Head of caudate nucleus (tissue), 42 donors: ENCODE data around the gene SLC25A4.
"Not testable (repeated sequence)": the region's sequence is repeated elsewhere in the genome, so short reads cannot be mapped to it uniquely, and the experiment has no call there.

Experiments used
- DNase-seq, 42 donors: peaks; one replicate each; pipeline versions ENCODE4 v3.0.0 to v3.0.0-alpha.2; 2020 to 2021; ENCODE audit warnings: mixed read lengths in 7 of 42
- intact Hi-C: fragments of 100-400 bp; cut with DNase I; formaldehyde crosslinking; loops from one replicate; pipeline ENCODE4 v1.15.0; 2022

Gene SLC25A4

DNA sequence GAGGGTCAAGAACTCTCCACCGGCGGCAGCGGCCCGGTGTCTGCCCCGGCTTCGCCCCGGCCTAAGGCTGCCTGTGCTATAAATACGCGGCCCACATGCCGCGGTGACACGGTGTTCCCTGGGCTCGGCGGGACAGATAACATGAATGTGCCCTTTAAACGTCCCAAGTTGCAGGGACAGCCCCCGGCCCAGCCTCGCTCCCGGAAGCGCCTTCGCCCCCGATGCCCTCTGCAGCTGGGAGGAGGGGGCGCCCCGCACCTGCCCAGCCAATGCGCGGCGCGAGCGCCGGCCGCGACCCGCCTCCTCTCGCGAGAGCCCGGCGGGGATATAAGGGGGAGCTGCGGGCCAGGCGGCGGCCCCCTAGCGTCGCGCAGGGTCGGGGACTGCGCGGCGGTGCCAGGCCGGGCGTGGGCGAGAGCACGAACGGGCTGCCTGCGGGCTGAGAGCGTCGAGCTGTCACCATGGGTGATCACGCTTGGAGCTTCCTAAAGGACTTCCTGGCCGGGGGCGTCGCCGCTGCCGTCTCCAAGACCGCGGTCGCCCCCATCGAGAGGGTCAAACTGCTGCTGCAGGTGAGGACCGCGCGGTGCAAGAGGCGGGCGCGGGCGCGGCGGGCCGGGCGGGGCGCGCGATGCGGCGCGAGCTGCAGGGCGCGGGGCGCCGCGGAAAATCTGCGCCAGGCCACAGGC lies at the start of gene SLC25A4:
Gene SLC25A4, plus strand, starts transcription at position 355 of the 689 bp plus-strand sequence. Its CDS starts 107 bp downstream, at position 462.
- peak; percentile 78 to 98 (median 94) for DNase-seq
- intact Hi-C loops = loop anchor here (5.0 kb wide), 1 partner anchor 39 kb away; no protein-coding TSS in a partner anchor

GRCh38 chr4:185093603-185094002 lies 49.5 kb upstream of the SLC25A4 start:
- intact Hi-C loops = loop anchor here (2.0 kb wide), 1 partner anchor 55 kb away; no protein-coding TSS in a partner anchor
- no peak for DNase-seq

- peak in 23 of 42 donors; percentile 11 to 81 (median 48) for DNase-seq
- intact Hi-C loops = no loop called here
Measured at GRCh38 chr4:185096032-185096653, 46.9 kb upstream of the SLC25A4 start.

DNA sequence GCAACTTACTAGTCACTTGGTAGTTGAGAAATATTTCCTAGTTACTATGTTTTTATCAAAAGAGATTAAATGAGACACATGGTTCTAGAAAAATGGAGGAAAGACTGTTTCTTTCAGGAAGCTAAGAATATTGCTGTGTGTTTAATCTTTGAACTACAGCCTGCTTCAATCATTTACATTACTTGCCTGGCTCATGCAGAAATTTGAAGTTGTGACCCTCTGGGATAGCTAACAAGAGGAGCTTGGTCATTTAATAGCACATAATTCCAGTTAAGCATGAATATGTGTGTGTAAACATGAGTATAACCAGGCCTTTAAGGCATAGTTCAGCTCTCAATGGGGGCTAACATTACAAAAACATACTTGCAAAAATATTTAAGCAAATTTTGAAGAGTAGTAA lies 44.6 kb upstream of the SLC25A4 start:
- intact Hi-C loops = no loop called here
- no peak for DNase-seq

DNA sequence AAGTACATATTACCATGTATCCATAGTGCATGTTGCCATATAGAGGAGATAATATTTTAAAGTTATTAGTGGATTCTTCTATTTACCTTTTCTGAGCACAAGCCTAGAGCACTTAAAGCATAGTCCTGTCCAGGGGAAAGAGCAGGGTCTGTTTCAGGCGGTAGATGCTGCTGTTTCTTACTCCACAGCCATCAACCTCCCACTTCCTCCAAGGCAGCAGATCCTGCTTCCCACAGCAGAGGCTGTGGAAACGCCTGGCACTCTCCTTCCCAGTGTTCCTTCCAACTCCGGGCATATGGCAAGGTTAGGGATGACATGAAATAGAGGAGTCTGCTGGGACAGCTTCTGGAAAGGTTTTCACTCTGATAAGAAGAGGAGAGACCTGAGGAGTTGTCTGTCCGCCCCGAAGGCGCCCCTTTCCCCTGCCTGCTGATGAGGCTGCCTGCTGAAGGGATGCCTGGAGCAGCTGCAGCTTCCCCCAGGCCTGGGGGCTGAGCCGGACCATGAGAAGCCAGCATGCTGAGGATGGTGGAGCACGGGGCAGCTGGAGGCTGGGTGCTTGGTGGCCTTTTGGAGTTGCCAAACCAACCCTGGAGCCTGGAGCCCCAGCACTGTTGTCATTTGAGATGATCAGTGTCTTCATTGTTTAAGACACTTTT lies 43.9 kb upstream of the SLC25A4 start:
- intact Hi-C loops = no loop called here

GRCh38 chr4:185099940-185100339 lies 43.1 kb upstream of the SLC25A4 start:
- DNase-seq = no peak
- intact Hi-C loops = no loop called here

More for the DNA sequence above, 43.9 kb upstream of the SLC25A4 start:
- no peak for DNase-seq

GRCh38 chr4:185100423-185100822 lies 42.6 kb upstream of the SLC25A4 start:
- DNase-seq = no peak
- intact Hi-C loops = no loop called here

DNA sequence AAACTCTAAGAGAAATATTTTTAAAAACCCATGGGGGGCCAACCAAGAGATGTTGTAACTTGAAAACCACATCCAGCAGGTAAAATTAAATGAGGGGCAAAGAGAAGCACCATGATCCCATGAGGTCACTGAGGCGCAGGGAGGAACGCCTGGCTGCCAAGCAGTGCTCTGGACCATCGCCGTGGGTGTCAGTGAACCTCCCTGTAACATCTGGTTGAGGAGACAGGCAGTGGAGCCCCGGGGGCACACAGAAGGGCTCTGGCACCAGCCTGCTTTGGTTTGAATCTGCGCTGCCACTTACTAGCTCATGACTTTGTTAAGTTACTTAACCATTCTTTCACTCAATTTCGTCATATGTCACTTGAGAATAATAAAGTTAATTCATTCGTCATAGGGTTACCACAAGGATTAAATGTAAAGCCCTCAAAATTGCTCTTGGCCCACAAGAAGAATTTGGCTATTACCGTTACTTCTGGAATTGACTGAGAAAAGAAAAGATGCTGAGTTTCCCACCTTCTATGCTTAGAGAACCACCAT lies 41.6 kb upstream of the SLC25A4 start:
- intact Hi-C loops = no loop called here
- no peak for DNase-seq

- peak in 1 of 42 donors; percentile 10 for DNase-seq
- intact Hi-C loops = no loop called here
Measured at GRCh38 chr4:185104733-185105132, 38.3 kb upstream of the SLC25A4 start.

- DNase-seq = peak in 1 of 42 donors; percentile 12
- intact Hi-C loops = no loop called here
Measured at GRCh38 chr4:185106353-185106752, 36.7 kb upstream of the SLC25A4 start.

DNA sequence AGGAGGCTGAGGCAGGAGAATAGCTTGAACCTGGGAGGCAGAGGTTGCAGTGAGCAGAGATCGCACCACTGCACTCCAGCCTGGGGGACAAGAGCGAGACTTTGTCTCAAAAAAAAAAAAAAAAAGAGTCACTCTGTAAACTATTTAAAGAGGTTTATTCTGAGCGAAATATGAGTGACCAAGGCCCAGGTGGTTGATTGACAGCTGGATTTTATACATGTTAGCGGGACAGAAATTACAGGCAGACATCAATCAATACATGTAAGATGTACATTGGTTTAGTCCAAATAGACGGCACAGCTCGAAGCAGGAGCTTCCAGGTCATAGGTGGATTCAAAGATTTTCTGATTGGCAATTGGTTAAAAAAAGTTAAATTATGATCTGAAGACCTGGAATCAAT lies 35.5 kb upstream of the SLC25A4 start:
- intact Hi-C loops = not testable (repeated sequence)

DNA sequence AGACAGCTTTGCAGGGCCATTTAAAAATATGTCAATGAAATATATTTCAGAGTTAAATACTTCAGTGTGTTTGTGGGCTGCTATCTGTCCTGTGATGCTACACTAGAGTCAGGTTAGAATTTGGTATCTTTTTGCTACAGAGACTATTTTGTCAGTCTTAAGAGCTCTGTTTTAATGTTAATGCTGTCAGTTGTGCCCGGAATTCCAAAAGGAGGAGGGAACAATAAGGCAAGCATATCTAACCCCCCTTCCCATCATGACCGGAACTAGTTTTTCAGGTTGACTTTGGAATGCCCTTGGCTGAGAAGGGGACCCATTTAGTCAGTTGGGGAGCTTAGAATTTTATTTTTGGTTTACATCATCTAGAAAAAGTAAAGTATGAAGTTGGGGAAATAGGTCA lies 34.9 kb upstream of the SLC25A4 start:
- DNase-seq = peak in 1 of 42 donors; percentile 9
- intact Hi-C loops = no loop called here

More for the DNA sequence above, 35.5 kb upstream of the SLC25A4 start:
- peak in 1 of 42 donors; percentile 12 for DNase-seq

GRCh38 chr4:185108669-185109068 lies 34.4 kb upstream of the SLC25A4 start:
- intact Hi-C loops = no loop called here
- DNase-seq = peak in 2 of 42 donors; percentile 14

DNA sequence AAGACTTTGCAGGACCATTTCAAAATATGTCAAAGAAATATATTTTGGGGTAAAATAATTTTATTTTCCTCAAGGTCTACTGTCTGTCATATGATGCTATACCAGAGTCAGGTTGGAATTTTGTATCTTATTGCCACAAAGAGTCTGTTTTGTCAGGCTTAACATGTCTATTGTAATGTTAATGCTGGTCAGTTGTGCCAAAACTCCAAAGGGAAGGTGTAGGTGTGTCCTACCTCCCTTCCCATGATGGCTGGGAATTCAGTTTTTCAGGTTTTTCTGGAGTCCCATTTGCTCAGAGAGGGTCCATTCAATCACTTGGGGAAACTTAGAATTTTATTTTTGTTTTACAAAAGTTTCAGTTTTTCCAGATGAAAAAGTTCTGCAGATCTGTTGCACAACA lies 33.3 kb upstream of the SLC25A4 start:
- intact Hi-C loops = no loop called here
- DNase-seq = peak in 1 of 42 donors; percentile 2

GRCh38 chr4:185110375-185110823 lies 32.7 kb upstream of the SLC25A4 start:
- intact Hi-C loops = no loop called here

GRCh38 chr4:185112104-185112503 lies 31.0 kb upstream of the SLC25A4 start:
- peak in 2 of 42 donors; percentile 28 to 33 for DNase-seq
- intact Hi-C loops = no loop called here

More at GRCh38 chr4:185110375-185110823, 32.7 kb upstream of the SLC25A4 start:
- peak in 20 of 42 donors; percentile 8 to 59 (median 30) for DNase-seq

DNA sequence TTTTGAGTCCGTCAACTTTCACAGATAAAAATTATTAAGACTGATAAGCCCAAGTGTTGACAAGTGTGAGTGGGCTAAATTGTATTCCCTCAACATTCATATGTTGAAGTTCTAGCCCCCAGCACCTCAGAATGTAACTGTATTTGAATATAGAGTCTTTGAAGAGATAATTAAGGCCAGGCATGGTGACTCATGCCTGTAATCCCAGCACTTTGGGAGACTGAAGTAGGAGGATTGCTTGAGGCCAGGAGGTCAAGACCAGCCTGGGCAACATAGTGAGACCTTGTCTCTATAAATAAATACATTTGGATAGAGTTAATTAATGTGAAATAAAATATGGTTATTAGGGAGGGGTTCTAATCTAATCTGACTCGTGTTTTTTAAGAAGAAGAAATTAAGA lies 29.7 kb upstream of the SLC25A4 start:
- DNase-seq = peak in 2 of 42 donors; percentile 2 to 4
- intact Hi-C loops = no loop called here

- intact Hi-C loops = no loop called here
- DNase-seq = peak in 2 of 42 donors; percentile 33 to 35
Measured at GRCh38 chr4:185115827-185116232, 27.2 kb upstream of the SLC25A4 start.

DNA sequence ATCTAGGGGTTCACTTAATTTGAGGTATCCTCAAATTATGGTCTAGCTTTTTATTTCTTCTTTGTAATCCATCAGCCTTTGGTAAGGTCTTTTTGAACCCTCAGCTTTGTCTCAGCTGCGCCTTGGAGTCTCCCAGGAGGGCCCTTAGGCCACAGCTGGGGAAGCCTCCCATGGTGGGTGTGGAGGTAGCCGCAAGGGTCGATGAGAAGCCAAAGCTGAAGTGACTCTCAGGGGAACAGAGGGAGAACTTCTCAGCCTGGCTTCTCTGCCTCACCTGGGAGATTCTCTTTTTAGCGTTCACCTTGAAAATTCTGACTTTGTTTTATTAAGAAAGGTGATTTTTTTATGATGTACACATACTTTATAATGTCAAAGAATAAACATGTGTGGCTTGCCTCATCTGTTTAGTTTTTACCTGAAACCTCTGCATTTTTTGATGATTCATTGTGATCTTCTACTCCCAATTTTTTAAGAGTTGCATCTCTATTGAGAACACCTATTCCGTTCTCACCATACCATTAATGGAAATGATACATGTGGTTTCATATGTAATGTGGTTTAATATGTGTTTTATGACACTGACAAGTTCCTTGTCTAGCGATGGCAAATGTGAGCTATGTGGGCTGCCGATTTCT lies 25.6 kb upstream of the SLC25A4 start:
- intact Hi-C loops = no loop called here
- DNase-seq = peak in 1 of 42 donors; percentile 29
